Left ventricle myocardium superior (tissue), 1 donor: Measurements from ENCODE around the gene UVSSA. TPM values are rescaled to one million over a fixed set of nuclear protein-coding genes. Genes with fewer than 3 reads are reported as not detected.

Source experiments
- ATAC-seq: fragments of 200-7000 bp; cut with Tn5 transposase; one replicate; pipeline ENCODE4 v1.9.1; 2020; ENCODE audit warnings: mild to moderate bottlenecking, moderate library complexity
- DNase-seq: peaks from one replicate; pipeline ENCODE4 v3.0.0-alpha.2; 2020
- intact Hi-C: fragments of 100-400 bp; cut with micrococcal nuclease; formaldehyde crosslinking; loops from one replicate; pipeline ENCODE4 v1.11.0; 2022
- total RNA-seq: library from RNA; stranded (reverse); fragmentation: NEBNext Ultra II Directional; extraction: Animal tissue kit (Norgen Biotek cat#: 25700); gene quantifications from one replicate; pipeline ENCODE4 v1.2.1, GENCODE V29; 2021
- donor health status: DM: no; HTN: yes; CAD: no; lungs with severe emphysema.

Gene UVSSA
- total RNA-seq, 1 donor from 2014 or later, result 5.9 TPM

DNA sequence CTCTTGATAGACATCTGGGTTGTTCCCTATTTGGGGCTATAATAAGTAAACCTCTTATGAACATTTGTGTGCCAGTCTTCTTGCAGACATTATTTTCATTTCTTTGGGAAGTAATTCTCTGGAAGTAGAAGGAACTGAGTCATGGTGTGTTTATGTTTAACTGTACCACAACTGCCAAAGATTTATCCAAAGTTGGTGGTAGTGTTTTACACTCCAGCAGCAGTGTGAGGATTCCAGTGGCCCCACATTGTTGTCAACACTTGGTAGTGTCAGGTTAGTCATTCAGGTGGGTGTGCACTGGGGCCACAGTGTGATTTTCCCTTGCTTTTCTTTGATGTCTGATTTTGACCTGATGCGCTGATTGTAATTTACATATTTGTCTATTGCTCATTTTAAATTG, 5.0 kb upstream of the UVSSA start:
- intact Hi-C loops, result no loop called here
- no peak for DNase-seq
- ATAC-seq, result no peak

DNA sequence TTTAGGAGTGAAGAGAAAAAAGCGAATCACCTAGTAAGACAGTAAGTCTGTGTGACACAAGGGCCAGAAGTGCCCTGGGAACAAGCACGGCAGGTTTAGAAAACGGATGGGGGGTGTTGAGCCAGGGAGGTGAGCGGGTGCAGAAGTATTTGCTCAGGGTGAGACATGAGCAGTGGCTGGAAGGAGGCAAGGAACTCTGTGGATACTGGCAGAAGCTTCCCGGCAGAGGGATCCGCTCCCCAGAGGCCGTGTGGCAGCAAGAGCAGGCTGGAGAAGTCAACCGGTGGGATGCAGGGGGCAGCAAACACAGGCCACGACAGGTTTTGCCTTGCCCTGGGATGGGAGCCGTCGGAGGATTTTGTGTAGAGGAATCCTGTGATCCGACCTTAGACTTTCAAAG, 2.3 kb upstream of the UVSSA start:
- intact Hi-C loops, result no loop called here
- ATAC-seq (no peak), DNase-seq (no peak)

DNA sequence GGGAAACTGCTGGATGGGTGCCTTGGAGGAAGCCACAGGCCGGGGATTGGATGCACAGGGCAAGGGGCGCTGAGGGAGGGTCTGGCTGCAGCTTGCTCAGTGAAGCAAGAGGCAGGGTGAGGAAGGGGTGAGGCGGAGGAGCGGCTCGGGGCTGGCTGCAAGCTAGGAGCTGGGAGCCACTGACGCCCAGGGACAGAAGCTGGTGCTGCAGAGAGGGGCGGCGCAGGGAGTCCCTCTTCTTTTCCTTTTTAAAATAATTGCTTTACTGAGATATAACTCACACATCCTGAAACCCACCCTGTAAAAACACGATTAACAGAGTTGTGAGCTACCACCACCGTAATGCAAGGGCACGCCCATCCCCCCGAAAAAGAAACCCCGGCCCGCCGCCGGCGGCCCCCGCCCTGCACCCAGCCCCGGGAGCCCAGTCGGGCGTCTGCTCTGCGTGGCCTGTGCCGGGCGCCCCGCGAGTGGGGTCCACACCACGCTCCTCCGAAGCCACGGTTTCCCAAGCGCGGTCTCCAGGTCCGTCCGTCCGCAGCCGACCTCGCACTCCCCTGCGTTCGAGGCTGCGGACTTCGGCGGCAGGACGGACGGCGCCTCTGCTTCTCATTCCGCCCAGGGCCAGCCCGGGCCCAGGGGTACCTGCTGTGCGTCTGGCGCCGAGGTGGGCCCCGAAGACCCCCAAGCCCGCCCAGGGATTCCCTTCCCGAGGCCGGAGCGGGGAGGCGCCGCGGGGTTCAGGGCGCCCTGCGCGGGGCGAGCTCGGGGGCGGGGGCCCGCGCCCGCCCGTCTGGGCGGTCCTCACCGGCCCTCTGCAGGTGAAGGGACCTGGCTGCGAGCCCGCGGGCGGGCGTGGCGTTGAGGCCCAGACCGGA, 866 bp upstream of the UVSSA start:
- DNase-seq (peak; percentile 66), ATAC-seq (peak; percentile 18)
- intact Hi-C loops, result no loop called here

DNA sequence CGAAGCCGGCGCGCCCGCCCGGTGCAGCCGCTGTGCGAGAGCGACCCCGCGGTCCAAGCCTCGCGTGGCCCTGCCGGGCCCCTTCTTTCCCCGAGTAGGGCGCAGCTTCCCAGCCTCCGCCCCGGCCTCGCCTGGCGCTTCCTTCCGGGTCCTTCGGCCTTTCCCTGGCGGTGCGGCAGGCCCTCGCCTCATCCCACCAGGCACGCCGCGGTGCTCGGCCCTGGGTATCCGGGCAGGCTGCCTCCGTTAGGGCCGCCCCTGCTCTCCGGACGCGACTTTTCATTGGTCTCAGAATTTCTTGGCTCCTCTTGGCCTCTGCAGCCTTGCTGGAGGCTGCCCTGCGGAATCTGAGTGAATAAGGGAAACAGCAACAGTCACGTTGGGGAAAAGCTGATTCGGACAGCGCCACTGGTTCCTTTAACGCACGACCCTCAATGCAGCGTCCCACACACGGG, 429 bp downstream of the UVSSA start:
- peak; percentile 87 for DNase-seq
- intact Hi-C loops, result no loop called here
- peak; percentile 47 for ATAC-seq

DNA sequence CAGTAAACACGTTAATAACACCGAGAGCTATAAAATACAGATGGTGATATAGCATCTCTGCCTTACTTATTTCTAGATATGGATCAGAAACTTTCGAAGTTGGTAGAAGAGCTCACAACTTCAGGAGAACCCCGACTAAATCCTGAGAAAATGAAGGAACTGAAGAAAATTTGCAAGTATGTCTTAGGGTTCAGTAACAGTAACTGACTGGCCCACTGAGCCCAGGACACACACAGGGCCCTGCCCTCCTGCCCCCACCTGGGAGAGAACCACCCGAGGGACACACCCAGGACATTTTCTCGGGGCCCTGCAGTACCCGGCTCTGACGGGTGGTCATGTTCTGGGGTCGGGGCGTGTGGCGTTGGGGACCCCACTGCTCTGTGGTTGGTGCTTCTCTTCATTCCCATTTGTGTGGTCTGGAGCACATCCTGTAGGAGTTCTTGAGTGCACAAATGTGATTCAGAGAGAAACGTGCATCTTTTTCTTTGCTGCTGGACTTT, 1.1 kb downstream of the UVSSA start:
- intact Hi-C loops, result no loop called here
- ATAC-seq (no peak), DNase-seq (no peak)

DNA sequence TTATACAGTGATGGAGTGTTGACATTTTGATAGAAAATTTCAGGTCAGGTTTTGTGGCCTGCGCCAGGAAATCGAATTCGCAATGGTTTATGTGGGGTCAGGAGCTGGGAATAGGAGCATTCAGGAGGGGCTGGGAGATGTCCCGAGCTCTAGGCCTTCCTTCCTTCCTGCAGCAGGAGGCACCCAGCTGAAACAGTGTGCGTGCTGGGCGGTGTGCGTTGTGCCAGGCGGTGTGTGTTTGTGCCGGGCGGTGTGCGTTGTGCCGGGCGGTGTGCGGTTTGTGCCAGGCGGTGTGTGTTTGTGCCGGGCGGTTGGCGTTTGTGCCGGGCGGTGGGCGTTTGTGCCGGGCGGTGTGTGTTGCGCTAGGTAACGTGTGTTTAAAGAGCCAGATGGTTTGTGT, 1.7 kb downstream of the UVSSA start:
- DNase-seq (no peak), ATAC-seq (no peak)
- intact Hi-C loops, result no loop called here

DNA sequence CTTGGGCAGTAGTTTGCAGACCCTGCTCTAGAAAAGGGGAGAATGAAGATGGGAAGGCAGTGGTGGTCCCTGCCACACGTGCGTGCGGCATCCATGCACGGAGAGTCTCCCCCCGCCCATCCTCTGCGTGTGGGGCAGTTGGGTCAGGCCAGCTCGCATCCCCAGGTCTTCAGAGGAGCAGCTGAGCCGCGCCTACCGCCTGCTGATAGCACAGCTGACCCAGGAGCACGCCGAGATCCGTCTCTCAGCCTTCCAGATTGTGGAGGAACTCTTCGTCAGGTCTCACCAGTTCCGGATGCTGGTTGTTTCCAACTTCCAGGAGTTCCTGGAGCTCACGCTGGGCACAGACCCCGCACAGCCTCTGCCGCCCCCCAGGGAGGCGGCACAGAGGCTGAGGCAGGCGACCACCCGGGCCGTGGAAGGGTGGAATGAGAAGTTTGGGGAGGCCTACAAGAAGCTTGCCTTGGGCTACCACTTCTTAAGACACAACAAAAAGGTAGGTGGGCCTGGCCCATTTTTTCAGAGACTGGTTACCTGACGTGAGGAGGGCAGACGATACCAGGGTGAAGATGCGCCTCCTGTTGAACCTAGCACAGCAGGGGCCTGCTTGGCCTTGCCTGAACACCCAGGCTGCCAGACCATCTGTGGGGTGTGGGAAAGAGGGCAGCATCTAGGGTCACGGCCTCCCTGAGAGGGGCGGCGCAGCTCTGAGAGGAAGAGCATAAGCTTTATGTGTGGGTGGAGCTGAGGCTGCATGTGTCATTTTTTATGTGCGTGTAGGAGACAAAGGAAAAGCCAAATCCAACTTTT, 2.6 kb downstream of the UVSSA start:
- DNase-seq (no peak), ATAC-seq (no peak)
- intact Hi-C loops, result loop anchor here (10.0 kb wide), 1 partner anchor 215 kb away; no protein-coding TSS in a partner anchor

DNA sequence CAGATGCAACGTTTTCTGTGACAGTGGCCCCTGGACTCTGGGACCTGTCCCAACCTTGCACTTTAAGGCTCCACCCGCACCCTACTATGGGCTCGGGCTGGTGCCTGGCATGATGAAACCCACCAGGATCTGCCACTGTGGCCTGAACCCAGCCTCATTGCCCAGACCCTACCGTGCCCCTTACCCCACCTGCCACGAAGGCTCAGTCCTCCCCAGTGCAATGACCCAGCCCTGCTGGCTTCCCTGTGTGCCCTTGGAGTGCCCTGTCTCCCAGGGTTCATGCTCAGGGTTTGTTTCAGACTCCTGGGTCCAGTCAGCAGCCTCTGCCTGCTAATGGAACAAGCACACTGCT, 3.1 kb downstream of the UVSSA start:
- DNase-seq, result no peak
- intact Hi-C loops, result loop anchor here (10.0 kb wide), 1 partner anchor 215 kb away; no protein-coding TSS in a partner anchor
- ATAC-seq, result no peak

DNA sequence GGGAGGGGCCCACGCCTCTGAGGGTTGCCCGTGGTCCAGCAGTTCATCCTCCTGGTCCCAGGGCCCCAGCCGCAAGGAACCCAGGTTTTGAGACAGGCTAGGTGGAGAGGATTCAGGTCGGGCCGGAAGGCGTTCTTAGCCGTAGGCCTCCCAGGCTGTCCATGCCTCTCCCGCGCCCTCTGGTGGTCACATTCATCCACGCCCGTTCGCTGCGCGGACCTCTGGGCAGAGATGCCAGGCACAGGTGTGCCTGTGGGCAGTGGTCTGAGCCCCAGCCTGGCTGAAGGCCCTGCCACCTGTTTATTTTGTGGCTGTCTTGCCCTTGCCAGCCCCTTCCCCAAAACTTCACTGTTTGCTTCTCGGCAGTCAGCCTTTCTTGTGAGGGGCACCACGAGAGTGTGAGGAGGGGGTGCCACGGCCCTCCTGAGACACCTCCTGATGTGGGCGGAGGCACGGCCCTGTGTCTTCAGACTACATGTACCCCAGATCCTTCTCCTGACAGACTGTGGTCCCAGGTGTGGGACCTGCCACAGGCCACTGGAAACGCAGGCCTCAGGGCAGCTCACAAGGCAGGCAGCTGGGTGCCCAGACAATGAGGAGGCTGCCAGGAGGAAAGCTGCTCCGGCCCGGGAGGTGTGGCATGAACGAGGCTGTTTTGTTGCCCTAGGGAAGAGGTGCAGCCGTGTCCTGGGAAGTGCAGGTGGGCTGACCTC, 5.0 kb downstream of the UVSSA start:
- peak; percentile 91 for DNase-seq
- peak; percentile 17 for ATAC-seq
- intact Hi-C loops, result loop anchor here (10.0 kb wide), 1 partner anchor 217 kb away; no protein-coding TSS in a partner anchor

DNA sequence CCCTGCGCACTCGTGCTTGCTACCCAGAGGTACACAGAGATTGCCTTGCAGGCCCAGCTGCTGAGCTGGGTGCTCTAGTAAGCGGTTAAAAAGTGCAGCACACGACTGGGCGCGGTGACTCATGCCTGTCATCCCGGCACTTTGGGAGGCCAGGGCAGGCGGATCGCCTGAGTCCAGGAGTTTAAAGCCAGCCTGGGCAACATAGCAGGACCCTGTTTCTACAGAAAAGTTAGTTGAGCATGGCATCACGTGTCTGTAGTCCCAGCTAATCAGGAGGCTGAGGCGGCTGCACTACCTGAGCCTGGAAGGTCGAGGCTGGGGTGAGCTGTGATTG, 5.5 kb downstream of the UVSSA start:
- ATAC-seq (no peak), DNase-seq (no peak)
- intact Hi-C loops, result loop anchor here (10.0 kb wide), 1 partner anchor 218 kb away; no protein-coding TSS in a partner anchor

DNA sequence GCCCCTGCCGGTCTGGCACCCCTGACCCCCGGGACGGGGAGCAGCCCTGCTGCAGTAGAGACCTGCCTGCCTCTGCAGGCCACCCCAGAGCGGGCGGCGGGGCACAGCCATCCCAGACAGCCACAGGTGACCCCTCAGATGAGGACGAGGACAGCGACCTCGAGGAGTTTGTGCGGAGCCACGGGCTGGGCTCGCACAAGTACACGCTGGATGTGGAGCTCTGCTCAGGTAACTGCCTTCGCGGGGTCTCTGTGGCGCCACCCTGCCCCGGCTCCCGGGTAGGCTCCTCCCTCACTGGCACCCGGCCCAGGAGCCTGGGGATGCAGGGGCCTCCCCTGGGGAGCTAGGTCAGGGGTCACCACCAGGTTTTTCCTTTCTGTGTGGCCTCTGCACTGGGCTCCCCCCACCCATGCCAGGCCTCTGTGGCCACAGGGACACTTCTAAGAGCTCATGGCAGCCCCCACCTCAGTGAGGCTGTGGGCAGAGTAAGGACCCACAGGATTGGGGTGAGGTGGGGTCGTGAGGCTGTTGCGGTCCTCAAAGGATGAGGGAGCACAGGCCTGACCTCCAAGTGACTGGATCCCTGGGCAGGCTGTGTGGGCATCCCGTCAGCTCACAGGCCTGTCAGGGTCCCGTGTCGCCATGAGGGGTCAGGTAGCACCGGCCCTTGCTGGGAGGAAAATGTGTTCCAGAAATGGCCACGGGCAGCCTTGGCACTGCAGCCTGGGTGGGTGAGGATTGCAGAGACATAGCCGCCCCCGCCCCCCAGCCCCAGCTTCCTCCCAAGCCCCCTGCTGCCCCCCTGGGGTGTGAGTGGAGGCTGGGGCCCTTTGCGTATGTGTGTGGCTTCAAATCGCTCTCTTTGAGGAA, 6.4 kb downstream of the UVSSA start:
- ATAC-seq (no peak), DNase-seq (no peak)
- intact Hi-C loops, result loop anchor here (10.0 kb wide), 1 partner anchor 219 kb away; no protein-coding TSS in a partner anchor

DNA sequence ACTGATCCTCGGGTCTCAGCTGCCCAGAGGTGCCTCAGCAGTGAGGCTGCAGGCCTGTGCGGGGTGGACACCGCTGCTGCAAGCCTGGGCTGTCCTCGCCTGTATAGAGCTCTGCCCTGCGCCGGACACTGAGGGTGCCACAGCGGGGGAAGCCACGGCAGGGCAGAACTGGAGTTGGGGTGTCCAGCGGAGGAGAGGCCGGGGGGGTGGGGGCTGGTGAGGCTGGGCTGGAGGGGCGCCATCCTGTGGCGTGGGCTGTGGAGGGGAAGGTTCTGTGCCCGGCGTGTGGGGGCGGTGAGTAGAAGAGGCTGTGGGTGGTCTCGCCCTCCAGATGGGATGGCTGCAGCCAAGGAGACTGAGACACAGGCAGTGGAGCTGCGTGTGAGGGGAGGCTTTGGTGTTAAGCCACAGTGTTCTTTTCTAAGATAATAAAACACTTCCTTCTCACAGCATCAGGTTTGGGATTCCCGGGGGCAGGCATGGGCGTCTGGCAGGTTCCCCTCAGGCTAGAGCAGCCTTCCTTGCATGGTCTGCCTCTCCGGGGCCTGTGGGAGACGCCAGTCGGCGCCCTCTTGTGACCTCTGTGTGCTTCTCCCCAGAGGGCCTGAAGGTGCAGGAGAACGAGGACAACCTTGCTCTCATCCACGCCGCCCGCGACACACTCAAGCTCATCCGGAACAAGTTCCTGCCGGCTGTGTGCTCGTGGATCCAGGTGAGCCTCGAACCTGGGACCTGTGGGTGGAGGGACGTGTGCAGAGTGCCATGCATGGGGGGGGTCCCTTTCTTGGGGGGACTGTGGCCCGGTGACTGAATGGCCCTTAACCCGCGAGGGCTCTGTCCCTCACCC, 7.4 kb downstream of the UVSSA start:
- intact Hi-C loops, result loop anchor here (10.0 kb wide), 1 partner anchor 220 kb away; no protein-coding TSS in a partner anchor
- no peak for DNase-seq
- no peak for ATAC-seq

DNA sequence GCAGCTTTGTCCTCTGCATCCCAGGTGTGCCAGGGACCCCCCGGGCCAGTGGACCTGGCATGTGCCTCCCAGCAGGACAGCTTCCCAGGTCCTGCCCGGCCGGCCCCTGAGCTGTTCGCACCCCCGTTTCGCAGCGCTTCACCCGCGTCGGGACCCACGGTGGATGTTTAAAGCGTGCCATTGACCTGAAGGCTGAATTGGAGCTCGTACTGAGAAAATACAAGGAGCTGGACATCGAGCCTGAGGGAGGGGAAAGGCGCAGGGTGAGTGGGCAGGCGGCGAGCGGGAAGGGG, 7.9 kb downstream of the UVSSA start:
- DNase-seq, result no peak
- intact Hi-C loops, result loop anchor here (10.0 kb wide), 1 partner anchor 220 kb away; no protein-coding TSS in a partner anchor
- no peak for ATAC-seq

DNA sequence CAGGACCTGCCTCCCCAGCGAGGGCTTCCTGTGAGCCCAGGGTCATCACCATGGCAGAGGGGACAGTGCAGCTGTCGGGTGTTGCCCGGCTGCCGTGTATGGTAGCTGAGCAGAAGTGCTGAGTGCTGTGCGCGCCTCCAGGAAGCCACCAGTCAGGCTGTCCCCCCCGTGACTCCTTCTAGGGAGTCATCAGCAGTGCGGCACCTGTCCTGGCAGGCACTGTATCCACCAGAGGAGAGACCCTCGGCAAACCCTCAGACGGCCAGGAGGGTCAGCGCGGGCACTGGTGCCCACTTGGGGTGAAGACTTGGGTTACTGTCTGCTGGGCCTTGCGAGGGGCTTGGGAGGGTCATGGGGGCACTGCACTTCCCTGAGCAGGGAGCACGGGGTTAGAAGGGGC, 8.4 kb downstream of the UVSSA start:
- DNase-seq, result no peak
- intact Hi-C loops, result loop anchor here (10.0 kb wide), 1 partner anchor 221 kb away; no protein-coding TSS in a partner anchor
- ATAC-seq, result no peak

DNA sequence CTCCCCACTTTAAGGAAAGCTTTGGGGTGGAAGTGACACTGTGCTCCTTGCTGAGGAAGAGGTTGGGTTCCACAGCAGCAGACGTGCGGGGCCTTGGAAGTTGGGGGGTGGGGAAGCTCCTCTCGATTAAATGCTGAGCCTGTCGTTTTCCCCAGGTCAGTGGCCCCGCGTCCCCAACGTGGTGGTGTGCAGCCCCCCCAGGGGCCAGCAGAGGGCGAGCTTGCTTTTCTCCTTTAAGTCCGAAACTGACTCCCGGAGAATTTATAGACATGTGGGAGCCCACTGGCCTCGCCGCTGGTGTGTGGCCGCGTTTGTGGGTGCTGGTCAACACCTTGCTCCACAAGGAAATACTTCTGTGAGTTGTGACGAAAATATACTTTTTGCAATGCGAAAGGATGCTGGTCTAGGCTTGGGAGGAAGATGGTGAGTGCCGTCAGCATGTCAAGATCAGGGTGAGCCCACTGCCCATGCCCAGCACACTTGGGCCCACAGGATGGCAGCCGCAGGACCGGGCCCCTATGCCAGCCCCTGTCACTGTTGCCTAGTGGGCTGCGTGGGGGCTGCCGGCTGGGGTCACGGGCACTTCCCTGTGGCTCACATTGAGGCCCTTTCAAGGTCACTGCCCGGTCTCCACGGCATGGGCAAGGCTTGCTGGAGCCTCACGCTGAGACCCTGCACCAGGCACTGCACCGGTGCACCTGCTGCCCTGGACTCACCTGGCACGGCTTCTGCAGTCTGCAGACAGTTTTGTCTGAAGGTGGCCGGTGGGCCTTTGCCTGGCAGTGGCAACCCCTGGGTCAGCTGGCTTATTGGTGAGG, 9.4 kb downstream of the UVSSA start:
- peak; percentile 54 for ATAC-seq
- intact Hi-C loops, result loop anchor here (10.0 kb wide), 1 partner anchor 222 kb away; no protein-coding TSS in a partner anchor
- peak; percentile 83 for DNase-seq

DNA sequence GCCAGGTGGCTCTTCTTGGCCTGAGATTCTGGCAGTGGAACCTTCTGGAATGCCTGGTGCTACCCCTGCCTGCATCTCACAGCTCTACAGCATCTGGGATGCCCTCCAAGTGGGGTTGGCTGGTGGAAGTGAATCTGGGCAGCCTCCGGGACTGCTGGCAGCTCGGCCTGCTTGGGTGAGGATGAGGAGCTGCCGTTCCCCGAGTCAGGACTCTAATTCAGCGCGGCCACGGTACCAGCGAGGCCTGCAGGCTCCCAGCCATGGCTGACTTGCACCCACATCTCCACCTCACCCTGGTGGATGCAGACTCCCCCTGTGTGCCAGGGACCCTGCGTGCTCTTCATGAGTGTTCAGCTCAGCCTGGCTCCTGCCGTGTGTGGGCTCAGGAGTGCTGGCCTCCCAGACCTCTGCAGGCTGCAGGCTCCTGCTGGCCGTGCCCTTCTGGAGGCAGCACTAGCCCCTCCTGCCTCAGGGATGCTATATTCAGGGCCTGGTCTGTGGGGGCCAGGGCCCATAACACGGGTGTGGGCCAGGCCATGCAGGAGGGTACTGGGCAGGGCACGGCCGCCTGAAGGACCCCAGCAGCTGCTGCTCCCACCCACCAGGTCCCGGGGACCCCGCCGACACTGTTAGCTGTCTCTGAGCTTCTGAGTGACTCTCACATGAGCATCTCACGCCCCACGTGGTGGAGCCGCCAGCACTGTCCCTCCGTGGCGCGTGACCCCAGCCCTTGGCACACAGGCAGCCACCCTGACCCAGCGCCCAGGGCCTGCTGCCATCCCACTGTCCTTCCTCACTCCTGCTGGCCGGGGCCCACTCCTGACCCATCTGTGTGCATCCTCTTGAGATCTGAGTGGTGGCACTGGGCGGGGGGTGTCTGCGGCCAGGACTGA, 10.6 kb downstream of the UVSSA start:
- intact Hi-C loops, result loop anchor here (10.0 kb wide), 1 partner anchor 223 kb away; no protein-coding TSS in a partner anchor
- DNase-seq (no peak), ATAC-seq (peak; percentile 62)
